IMR-90 (cell line): ENCODE results near the gene ATP1A2. TPM values are rescaled to one million over a fixed set of nuclear protein-coding genes. Genes with fewer than 3 reads are reported as not detected.

Source experiments
- ATAC-seq: fragments of 200-7000 bp; cut with Tn5 transposase; 2 replicates; pipeline ENCODE4 v1.9.1; 2020; ENCODE audit warnings: low read depth, mild to moderate bottlenecking, moderate library complexity
- BruUV-seq: library from RNA; stranded (reverse); fragments of 400-500 nt; replicated peaks from 2 replicates; lab custom pipeline; 2021; lab: Mats Ljungman, UMichigan
- CTCF ChIA-PET: fragments of 300-600 bp; formaldehyde crosslinking; extraction: SDS; loops from one replicate; lab custom pipeline; 2021; ENCODE audit warnings: antibody characterized with exemption; lab: Yijun Ruan, JAX
- POLR2A ChIA-PET: fragments of 300-600 bp; sonication (Branson Sonifier 250); formaldehyde crosslinking; loops from one replicate; lab custom pipeline; 2022; ENCODE audit warnings: antibody characterized with exemption; ENCODE audit not compliant: unreplicated experiment; lab: Charles Lee
- DNase-seq: peaks from one replicate; pipeline ENCODE4 v3.0.0; 2013
- H2AFZ ChIP-seq: replicated peaks from 2 replicates; pipeline ENCODE3; 2013; ENCODE audit warnings: low read length, mild to moderate bottlenecking; ENCODE audit not compliant: poor library complexity
- H2AK5ac ChIP-seq: 2 replicates; pipeline ENCODE4 v1.6.1; 2013; ENCODE audit warnings: low read depth, low read length, inconsistent platforms
- H2AK9ac ChIP-seq: replicated peaks from 2 replicates; pipeline ENCODE3; 2013; ENCODE audit warnings: mild to moderate bottlenecking, low read depth, low read length, moderate library complexity; ENCODE audit not compliant: poor library complexity
- H2BK120ac ChIP-seq: 2 replicates; pipeline ENCODE4 v1.6.1; 2013; ENCODE audit warnings: low read depth, low read length, inconsistent platforms
- H2BK15ac ChIP-seq: 3 replicates; pipeline ENCODE4 v1.6.1; 2013; ENCODE audit warnings: low read depth, low read length, inconsistent platforms
- H2BK20ac ChIP-seq: 2 replicates; pipeline ENCODE4 v1.6.1; 2013; ENCODE audit warnings: low read depth, mild to moderate bottlenecking, inconsistent platforms, low read length, moderate library complexity
- H2BK5ac ChIP-seq: 2 replicates; pipeline ENCODE4 v1.6.1; 2013; ENCODE audit warnings: mild to moderate bottlenecking, low read depth, low read length, inconsistent platforms; ENCODE audit not compliant: poor library complexity, severe bottlenecking
- H3K14ac ChIP-seq: replicated peaks from 2 replicates; pipeline ENCODE4 v1.6.1; 2013; ENCODE audit warnings: low read depth, low read length, inconsistent platforms
- H3K18ac ChIP-seq: 2 replicates; pipeline ENCODE4 v1.6.1; 2013; ENCODE audit warnings: low read depth, low read length, control low read depth
- H3K23ac ChIP-seq: 2 replicates; pipeline ENCODE4 v1.6.1; 2013; ENCODE audit warnings: low read depth, low read length, inconsistent platforms
- H3K27ac ChIP-seq: 2 replicates; pipeline ENCODE4 v1.5.1; 2013; ENCODE audit warnings: mild to moderate bottlenecking, control low read depth, low read length; ENCODE audit not compliant: insufficient read depth
- H3K27me3 ChIP-seq: 2 replicates; pipeline ENCODE4 v1.6.1; 2013; ENCODE audit warnings: low read length; ENCODE audit not compliant: control insufficient read depth, insufficient read depth
- H3K36me3 ChIP-seq: 2 replicates; pipeline ENCODE4 v1.6.1; 2013; ENCODE audit warnings: low read length, mixed read lengths; ENCODE audit not compliant: control insufficient read depth, insufficient read depth
- H3K4ac ChIP-seq: 2 replicates; pipeline ENCODE4 v1.6.1; 2013; ENCODE audit warnings: low read depth, low read length, inconsistent platforms
- H3K4me1 ChIP-seq: 2 replicates; pipeline ENCODE4 v1.6.1; 2013; ENCODE audit warnings: low read length, mixed read lengths; ENCODE audit not compliant: control insufficient read depth, insufficient read depth
- H3K4me2 ChIP-seq: 2 replicates; pipeline ENCODE4 v1.6.1; 2013; ENCODE audit warnings: low read depth, mild to moderate bottlenecking, control low read depth, low read length, moderate library complexity
- H3K4me3 ChIP-seq: 2 replicates; pipeline ENCODE4 v1.5.1; 2013; ENCODE audit warnings: low read depth, mild to moderate bottlenecking, control low read depth, low read length, moderate library complexity; ENCODE audit not compliant: insufficient read depth
- H3K56ac ChIP-seq: 2 replicates; pipeline ENCODE4 v1.6.1; 2013; ENCODE audit warnings: low read length, inconsistent platforms; ENCODE audit not compliant: insufficient read depth; ENCODE audit errors: extremely low read depth
- H3K79me1 ChIP-seq, 2 experiments: 2 replicates each; pipeline ENCODE4 v1.6.1; 2013; ENCODE audit warnings: low read length in 2 of 2, inconsistent platforms in 1 of 2, low read depth in 1 of 2
- H3K9ac ChIP-seq: 2 replicates; pipeline ENCODE4 v1.6.1; 2013; ENCODE audit warnings: low read depth, low read length, control low read depth
- H3K9me1 ChIP-seq: 2 replicates; pipeline ENCODE4 v1.6.1; 2013; ENCODE audit warnings: low read length, inconsistent platforms; ENCODE audit not compliant: insufficient read depth
- H3K9me3 ChIP-seq: 2 replicates; pipeline ENCODE4 v1.6.1; 2013; ENCODE audit warnings: low read length; ENCODE audit not compliant: control insufficient read depth, insufficient read depth
- H4K20me1 ChIP-seq: 2 replicates; pipeline ENCODE4 v1.6.1; 2013; ENCODE audit warnings: low read length, inconsistent platforms; ENCODE audit not compliant: insufficient read depth
- H4K5ac ChIP-seq: 2 replicates; pipeline ENCODE4 v1.6.1; 2013; ENCODE audit warnings: mild to moderate bottlenecking, low read depth, low read length, control low read depth
- H4K8ac ChIP-seq, 2 experiments: 2 replicates each; pipeline ENCODE4 v1.6.1; 2013; ENCODE audit warnings: low read depth in 2 of 2, low read length in 2 of 2, control low read depth in 1 of 2, inconsistent platforms in 1 of 2
- H4K91ac ChIP-seq: 2 replicates; pipeline ENCODE4 v1.6.1; 2013; ENCODE audit warnings: low read depth, low read length, inconsistent platforms; ENCODE audit not compliant: insufficient read depth
- BHLHE40 ChIP-seq: fragments of 150-350 bp; IDR thresholded peaks from 2 replicates; pipeline ENCODE4 v1.6.1; 2016; ENCODE audit warnings: mild to moderate bottlenecking, low read depth, low read length
- FOS ChIP-seq: fragments of 150-350 bp; IDR thresholded peaks from 2 replicates; pipeline ENCODE4 v1.6.1; 2016; ENCODE audit warnings: low read depth, low read length
- MAFK ChIP-seq: IDR thresholded peaks from 2 replicates; pipeline ENCODE4 v1.6.1; 2012; ENCODE audit warnings: low read depth, low read length, improper control_type of control experiment
- MXI1 ChIP-seq: IDR thresholded peaks from 2 replicates; pipeline ENCODE4 v1.6.1; 2012; ENCODE audit warnings: low read depth, mild to moderate bottlenecking, low read length, moderate library complexity, borderline replicate concordance
- POLR2A ChIP-seq: IDR thresholded peaks from 2 replicates; pipeline ENCODE4 v1.6.1; 2012; ENCODE audit warnings: mild to moderate bottlenecking, low read depth, low read length
- RAD21 ChIP-seq: IDR thresholded peaks from 2 replicates; pipeline ENCODE4 v1.6.1; 2012; ENCODE audit warnings: low read length, improper control_type of control experiment
- WGBS, 2 experiments: methylation state at CpG; one replicate each; pipeline versions ENCODE4 v1.1.5 to v1.1.7; 2013; ENCODE audit warnings: missing lambda C conversion rate in 2 of 2; ENCODE audit not compliant: insufficient read length in 1 of 2; ENCODE audit errors: extremely low coverage in 2 of 2; 5-methylcytosine and 5-hydroxymethylcytosine counted together
- dilution Hi-C: fragments of 300-500 bp; cut with HindIII; formaldehyde crosslinking; loops from one replicate; pipeline ENCODE4 v1.14.3; 2018; ENCODE audit warnings: low sequenced_read_pairs; ENCODE audit not compliant: unreplicated experiment
- in situ Hi-C: fragments of 300-500 bp; cut with MboI; formaldehyde crosslinking; loops from 3 replicates; pipeline ENCODE4 v1.14.3; 2019; ENCODE audit warnings: low sequenced_read_pairs, inconsistent platforms, mixed read lengths
- intact Hi-C: fragments of 100-400 bp; cut with micrococcal nuclease; formaldehyde crosslinking; loops from 2 replicates; pipeline ENCODE4 v1.10.0; 2022
- polyA plus RNA-seq, 3 experiments: library from polyadenylated mRNA; depleted of rRNA; stranded (reverse); fragments of >200 nt; gene quantifications; 2 replicates each; pipeline ENCODE4 v1.2.3, GENCODE V29; 2012; ENCODE audit warnings: low replicate concordance in 1 of 3
- total RNA-seq: library from RNA; depleted of rRNA; stranded (reverse); fragments of >200 nt; gene quantifications from 2 replicates; pipeline ENCODE4 v1.2.3, GENCODE V29; 2012
- TF ChIP-seq, protein P1 (sequence below): conservative IDR thresholded peaks from 2 replicates; pipeline ENCODE4 v1.5.1; 2012; ENCODE audit warnings: mild to moderate bottlenecking, low read depth, low read length, improper control_type of control experiment
- TF ChIP-seq, protein P2 (sequence below): fragments of 150-350 bp; IDR thresholded peaks from 2 replicates; pipeline ENCODE4 v1.6.1; 2016; ENCODE audit warnings: low read depth, mild to moderate bottlenecking, low read length, moderate library complexity, borderline replicate concordance

Gene ATP1A2
- total and polyA plus RNA-seq, 2 of the 4 experiments (the other 2 are of a cell fraction): under 0.01 to 0.15 TPM

DNA sequence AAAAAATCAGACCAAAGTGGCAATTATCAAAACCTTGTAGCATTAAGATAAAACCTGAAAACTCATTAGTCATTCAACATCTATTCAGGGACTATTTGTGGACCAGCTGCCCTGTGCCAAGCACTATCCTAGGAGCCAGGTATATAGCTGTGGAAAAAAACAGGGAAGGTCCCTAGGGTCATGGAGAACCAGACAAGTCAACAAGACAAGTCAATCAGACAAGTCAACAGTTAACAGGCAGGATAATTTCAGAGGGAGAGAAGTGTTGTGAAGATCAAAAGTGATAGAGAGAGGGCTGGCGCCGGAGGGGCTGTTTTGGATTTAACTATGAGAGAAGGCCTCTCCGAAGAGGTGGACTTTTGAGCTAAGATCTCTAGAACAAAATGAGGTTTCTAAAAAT lies 32.6 kb downstream of the ATP1A2 start:
- no peak overlapping the region for H4K8ac ChIP-seq
- H3K23ac ChIP-seq: no peak overlapping the region
- no peak overlapping the region for H3K4me3 ChIP-seq
- H3K27me3 ChIP-seq: peaks cover 10% of the 10 kb centered on the region
- H3K27ac ChIP-seq: no peak overlapping the region
- ATAC-seq (no peak), DNase-seq (no peak)
- no peak overlapping the region for H4K5ac ChIP-seq
- H2AK5ac ChIP-seq: no peak overlapping the region
- no peak overlapping the region for H3K4ac ChIP-seq
- H3K9me1 ChIP-seq: no peaks in the 10 kb centered on the region
- H4K20me1 ChIP-seq: no peaks in the 10 kb centered on the region
- no peak overlapping the region for H4K91ac ChIP-seq
- no peak overlapping the region for H2BK15ac ChIP-seq
- ChIA-PET CTCF (interaction anchor here (1.5 kb wide), 1 partner anchor 45 kb away, joined by 3 read pairs; no protein-coding TSS in a partner anchor), POLR2A (no interaction called here)
- TF ChIP-seq, protein P1, sequence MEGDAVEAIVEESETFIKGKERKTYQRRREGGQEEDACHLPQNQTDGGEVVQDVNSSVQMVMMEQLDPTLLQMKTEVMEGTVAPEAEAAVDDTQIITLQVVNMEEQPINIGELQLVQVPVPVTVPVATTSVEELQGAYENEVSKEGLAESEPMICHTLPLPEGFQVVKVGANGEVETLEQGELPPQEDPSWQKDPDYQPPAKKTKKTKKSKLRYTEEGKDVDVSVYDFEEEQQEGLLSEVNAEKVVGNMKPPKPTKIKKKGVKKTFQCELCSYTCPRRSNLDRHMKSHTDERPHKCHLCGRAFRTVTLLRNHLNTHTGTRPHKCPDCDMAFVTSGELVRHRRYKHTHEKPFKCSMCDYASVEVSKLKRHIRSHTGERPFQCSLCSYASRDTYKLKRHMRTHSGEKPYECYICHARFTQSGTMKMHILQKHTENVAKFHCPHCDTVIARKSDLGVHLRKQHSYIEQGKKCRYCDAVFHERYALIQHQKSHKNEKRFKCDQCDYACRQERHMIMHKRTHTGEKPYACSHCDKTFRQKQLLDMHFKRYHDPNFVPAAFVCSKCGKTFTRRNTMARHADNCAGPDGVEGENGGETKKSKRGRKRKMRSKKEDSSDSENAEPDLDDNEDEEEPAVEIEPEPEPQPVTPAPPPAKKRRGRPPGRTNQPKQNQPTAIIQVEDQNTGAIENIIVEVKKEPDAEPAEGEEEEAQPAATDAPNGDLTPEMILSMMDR: no peak
- TF ChIP-seq MAFK (no peak), FOS (no peak), POLR2A (no peak), RAD21 (no peak), BHLHE40 (no peak), MXI1 (no peak)
- TF ChIP-seq, protein P2, sequence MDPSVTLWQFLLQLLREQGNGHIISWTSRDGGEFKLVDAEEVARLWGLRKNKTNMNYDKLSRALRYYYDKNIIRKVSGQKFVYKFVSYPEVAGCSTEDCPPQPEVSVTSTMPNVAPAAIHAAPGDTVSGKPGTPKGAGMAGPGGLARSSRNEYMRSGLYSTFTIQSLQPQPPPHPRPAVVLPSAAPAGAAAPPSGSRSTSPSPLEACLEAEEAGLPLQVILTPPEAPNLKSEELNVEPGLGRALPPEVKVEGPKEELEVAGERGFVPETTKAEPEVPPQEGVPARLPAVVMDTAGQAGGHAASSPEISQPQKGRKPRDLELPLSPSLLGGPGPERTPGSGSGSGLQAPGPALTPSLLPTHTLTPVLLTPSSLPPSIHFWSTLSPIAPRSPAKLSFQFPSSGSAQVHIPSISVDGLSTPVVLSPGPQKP: no peak
- dilution Hi-C loops (no loop called here), intact Hi-C loops (no loop called here), in situ Hi-C loops (no loop called here)
- H3K9ac ChIP-seq: no peak overlapping the region
- H2BK5ac ChIP-seq: no peak overlapping the region
- no peaks in the 10 kb centered on the region for H3K36me3 ChIP-seq
- no peak overlapping the region for H3K18ac ChIP-seq
- no peak overlapping the region for H3K14ac ChIP-seq
- no peak overlapping the region for H2BK120ac ChIP-seq
- H3K4me2 ChIP-seq: no peak overlapping the region
- H3K56ac ChIP-seq: no peak overlapping the region
- no peak overlapping the region for H2BK20ac ChIP-seq
- H2AK9ac ChIP-seq: no peak overlapping the region
- H3K79me1 ChIP-seq: no peaks in the 10 kb centered on the region
- H3K9me3 ChIP-seq: no peaks in the 10 kb centered on the region
- no peak overlapping the region for H2AFZ ChIP-seq
- H3K4me1 ChIP-seq: no peaks in the 10 kb centered on the region
- BruUV-seq: no TSS peak
- no CpG with 5 or more reads among the region's 3 CpGs for WGBS, 2 experiments
